ENCODE results near the gene SGPL1. TPM values are rescaled to one million over a fixed set of nuclear protein-coding genes. Genes with fewer than 3 reads are reported as not detected.

Gene SGPL1
- total RNA-seq, 1 donor from 2014 or later = 33.1 TPM

- intact Hi-C loops (cut with DNase I) = no loop called here
Measured at GRCh38 chr10:70785190-70785589, 30.6 kb upstream of the SGPL1 start, which contains the start of gene TBATA. TSS of gene TBATA (minus strand) at chr10:70785377. CDS start at chr10:70783379, 1,998 bp downstream.

GRCh38 chr10:70786799-70787415 lies 28.8 kb upstream of the SGPL1 start:
- H3K4me3 ChIP-seq = no peak overlapping the region
- no peak for TF ChIP-seq CTCF (IDR thresholded peaks at IDR 0.05)
- TF ChIP-seq POLR2A (IDR thresholded peaks at IDR 0.05) = no peak
- no peak for TF ChIP-seq POLR2AphosphoS5 (IDR thresholded peaks at IDR 0.05; ENCODE audit: insufficient read depth in 1 of 2, low read depth in 1 of 2)
- DNase-seq (ENCODE audit: extremely low spot score in 2 of 2) = peak; percentile 27 to 84
- no peaks in the 10 kb centered on the region for H3K36me3 ChIP-seq
- no peaks in the 10 kb centered on the region for H3K27me3 ChIP-seq
- no peaks in the 10 kb centered on the region for H3K4me1 ChIP-seq
- intact Hi-C loops (cut with DNase I) = no loop called here
- H3K9me3 ChIP-seq = no peaks in the 10 kb centered on the region
- H3K27ac ChIP-seq = no peak overlapping the region

More at GRCh38 chr10:70785190-70785589, 30.6 kb upstream of the SGPL1 start, which contains the start of gene TBATA:
- Histone ChIP-seq H3K36me3 (no peaks in the 10 kb centered on the region), H3K27ac (no peak within 1 kb of the TSS), H3K27me3 (no peaks in the 10 kb centered on the region), H3K9me3 (no peaks in the 10 kb centered on the region), H3K4me3 (no peak within 1 kb of the TSS), H3K4me1 (no peaks in the 10 kb centered on the region)
- TF ChIP-seq POLR2AphosphoS5 (IDR thresholded peaks at IDR 0.05; ENCODE audit: insufficient read depth in 1 of 2, low read depth in 1 of 2) = no peak
- TF ChIP-seq POLR2A (IDR thresholded peaks at IDR 0.05) = no peak
- no peak for TF ChIP-seq CTCF (IDR thresholded peaks at IDR 0.05)
- peak; percentile 22 to 87 for DNase-seq (ENCODE audit: extremely low spot score in 2 of 2)

GRCh38 chr10:70791386-70792039 lies 24.2 kb upstream of the SGPL1 start:
- Histone ChIP-seq H3K4me3 (no peak overlapping the region), H3K4me1 (no peaks in the 10 kb centered on the region), H3K27ac (no peak overlapping the region), H3K36me3 (no peaks in the 10 kb centered on the region), H3K27me3 (no peaks in the 10 kb centered on the region), H3K9me3 (no peaks in the 10 kb centered on the region)
- no peak for TF ChIP-seq POLR2A (IDR thresholded peaks at IDR 0.05)
- TF ChIP-seq POLR2AphosphoS5 (IDR thresholded peaks at IDR 0.05; ENCODE audit: insufficient read depth in 1 of 2, low read depth in 1 of 2) = no peak
- TF ChIP-seq CTCF (IDR thresholded peaks at IDR 0.05) = no peak
- intact Hi-C loops (cut with DNase I) = no loop called here
- peak in 1 of 2 donors; percentile 34 for DNase-seq (ENCODE audit: extremely low spot score in 2 of 2)

GRCh38 chr10:70795613-70796012 lies 20.1 kb upstream of the SGPL1 start:
- no peaks in the 10 kb centered on the region for H3K9me3 ChIP-seq
- no peaks in the 10 kb centered on the region for H3K36me3 ChIP-seq
- H3K27ac ChIP-seq = no peak overlapping the region
- no peak overlapping the region for H3K4me3 ChIP-seq
- peak in 1 of 2 donors; percentile 20 for DNase-seq (ENCODE audit: extremely low spot score in 2 of 2)
- TF ChIP-seq CTCF (IDR thresholded peaks at IDR 0.05) = no peak
- no peak for TF ChIP-seq POLR2AphosphoS5 (IDR thresholded peaks at IDR 0.05; ENCODE audit: insufficient read depth in 1 of 2, low read depth in 1 of 2)
- no peak for TF ChIP-seq POLR2A (IDR thresholded peaks at IDR 0.05)
- intact Hi-C loops (cut with DNase I) = no loop called here
- H3K4me1 ChIP-seq = no peaks in the 10 kb centered on the region
- no peaks in the 10 kb centered on the region for H3K27me3 ChIP-seq

- Histone ChIP-seq H3K27ac (no peak overlapping the region), H3K4me1 (no peaks in the 10 kb centered on the region), H3K4me3 (no peak overlapping the region), H3K36me3 (no peaks in the 10 kb centered on the region), H3K9me3 (no peaks in the 10 kb centered on the region), H3K27me3 (no peaks in the 10 kb centered on the region)
- intact Hi-C loops (cut with DNase I) = no loop called here
- TF ChIP-seq POLR2A (IDR thresholded peaks at IDR 0.05) = no peak
- no peak for TF ChIP-seq POLR2AphosphoS5 (IDR thresholded peaks at IDR 0.05; ENCODE audit: insufficient read depth in 1 of 2, low read depth in 1 of 2)
- no peak for TF ChIP-seq CTCF (IDR thresholded peaks at IDR 0.05)
- peak; percentile 56 to 81 for DNase-seq (ENCODE audit: extremely low spot score in 2 of 2)
Measured at GRCh38 chr10:70797840-70798239, 17.9 kb upstream of the SGPL1 start.

Measured in vagina (tissue), 2 donors.